Epithelial cell of esophagus (primary cell): ENCODE measurements around the gene ZSCAN12.

Source experiments
- DNase-seq: peaks from one replicate; pipeline ENCODE4 v3.0.0; 2010; ENCODE audit warnings: low read depth
- H3K4me3 ChIP-seq: 2 replicates; pipeline ENCODE4 v1.5.1; 2011; ENCODE audit warnings: mild to moderate bottlenecking, low read length, control low read depth
- TF ChIP-seq, protein P1 (sequence below): IDR thresholded peaks from 2 replicates; pipeline ENCODE4 v1.5.1; 2011; ENCODE audit warnings: low read depth, mild to moderate bottlenecking, low read length, control low read depth, inconsistent platforms; ENCODE audit not compliant: insufficient read depth; ENCODE audit errors: missing control alignments

The ZSCAN12 gene

GRCh38 chr6:28393912-28394662, 5.5 kb downstream of the ZSCAN12 start:
- no peak overlapping the region for H3K4me3 ChIP-seq
- DNase-seq = peak; percentile 14
- TF ChIP-seq, protein P1, sequence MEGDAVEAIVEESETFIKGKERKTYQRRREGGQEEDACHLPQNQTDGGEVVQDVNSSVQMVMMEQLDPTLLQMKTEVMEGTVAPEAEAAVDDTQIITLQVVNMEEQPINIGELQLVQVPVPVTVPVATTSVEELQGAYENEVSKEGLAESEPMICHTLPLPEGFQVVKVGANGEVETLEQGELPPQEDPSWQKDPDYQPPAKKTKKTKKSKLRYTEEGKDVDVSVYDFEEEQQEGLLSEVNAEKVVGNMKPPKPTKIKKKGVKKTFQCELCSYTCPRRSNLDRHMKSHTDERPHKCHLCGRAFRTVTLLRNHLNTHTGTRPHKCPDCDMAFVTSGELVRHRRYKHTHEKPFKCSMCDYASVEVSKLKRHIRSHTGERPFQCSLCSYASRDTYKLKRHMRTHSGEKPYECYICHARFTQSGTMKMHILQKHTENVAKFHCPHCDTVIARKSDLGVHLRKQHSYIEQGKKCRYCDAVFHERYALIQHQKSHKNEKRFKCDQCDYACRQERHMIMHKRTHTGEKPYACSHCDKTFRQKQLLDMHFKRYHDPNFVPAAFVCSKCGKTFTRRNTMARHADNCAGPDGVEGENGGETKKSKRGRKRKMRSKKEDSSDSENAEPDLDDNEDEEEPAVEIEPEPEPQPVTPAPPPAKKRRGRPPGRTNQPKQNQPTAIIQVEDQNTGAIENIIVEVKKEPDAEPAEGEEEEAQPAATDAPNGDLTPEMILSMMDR = no peak

DNA sequence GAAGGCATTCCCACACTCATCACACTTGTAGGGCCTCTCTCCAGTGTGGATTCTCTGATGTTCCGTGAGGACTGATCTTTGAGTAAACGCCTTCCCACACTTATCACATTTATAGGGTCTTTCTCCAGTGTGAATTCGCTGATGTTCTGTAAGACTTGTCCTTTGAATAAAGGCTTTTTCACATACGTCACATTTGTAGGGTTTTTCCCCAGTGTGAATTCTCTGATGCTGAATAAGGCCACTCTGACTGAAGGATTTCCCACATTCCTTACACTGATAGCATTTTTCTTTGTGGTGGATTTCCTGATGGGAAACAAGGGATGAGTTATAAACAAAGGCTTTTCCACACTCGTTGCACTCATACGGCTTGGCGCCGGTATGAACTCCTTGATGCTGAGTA, 8.9 kb downstream of the ZSCAN12 start:
- DNase-seq = no peak
- no peak overlapping the region for H3K4me3 ChIP-seq
- TF ChIP-seq, protein P1 = no peak

- H3K4me3 ChIP-seq = no peak overlapping the region
- TF ChIP-seq, protein P1 = no peak
- no peak for DNase-seq
Measured at GRCh38 chr6:28384143-28384533, 15.4 kb downstream of the ZSCAN12 start.

DNA sequence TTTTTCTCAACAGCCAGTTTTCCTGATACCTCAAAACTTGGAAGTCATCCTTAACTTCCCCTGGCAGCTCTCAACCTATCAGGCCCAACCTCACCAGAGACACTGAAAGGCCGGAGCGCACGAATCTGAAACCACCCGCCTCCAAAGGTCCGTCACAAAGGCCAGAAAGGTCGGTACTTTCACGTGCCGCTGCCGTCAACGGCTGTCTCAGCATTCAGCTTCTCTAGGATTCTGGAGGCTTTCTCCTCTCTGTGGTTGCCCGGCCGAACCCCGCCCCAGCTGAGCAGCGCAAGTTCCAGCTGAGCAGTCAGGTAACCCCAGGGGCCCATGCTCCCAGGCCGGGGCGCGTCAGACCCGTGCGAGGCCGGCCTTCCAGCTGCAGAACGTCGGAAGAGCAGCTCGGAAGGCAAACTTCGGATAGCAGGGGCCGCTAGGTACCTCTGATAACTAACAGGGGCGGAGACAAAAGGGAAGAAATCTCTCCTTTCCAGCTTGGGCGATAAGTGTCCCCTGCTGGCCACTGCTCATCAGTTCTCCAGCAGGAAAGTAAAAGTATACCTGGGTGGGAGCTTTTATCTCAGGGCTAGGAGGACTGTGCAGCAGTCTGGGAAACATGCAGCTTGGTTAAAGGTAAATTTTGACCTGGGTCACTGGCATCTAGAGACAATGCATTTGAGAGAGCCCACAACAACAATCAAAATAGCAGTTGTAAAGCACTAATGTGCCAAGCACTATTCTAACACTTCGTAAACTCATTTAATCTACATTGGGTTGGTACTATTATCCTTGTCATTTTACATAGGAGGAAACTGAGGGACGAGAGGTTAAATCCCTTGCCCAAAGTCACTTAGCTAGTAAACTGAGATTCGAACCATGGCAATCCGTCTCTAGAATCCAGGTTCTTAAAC, 16.1 kb downstream of the ZSCAN12 start:
- peak overlapping the region; percentile 51 for H3K4me3 ChIP-seq
- TF ChIP-seq, protein P1 = peak; percentile 61
- DNase-seq = peak; percentile 83

DNA sequence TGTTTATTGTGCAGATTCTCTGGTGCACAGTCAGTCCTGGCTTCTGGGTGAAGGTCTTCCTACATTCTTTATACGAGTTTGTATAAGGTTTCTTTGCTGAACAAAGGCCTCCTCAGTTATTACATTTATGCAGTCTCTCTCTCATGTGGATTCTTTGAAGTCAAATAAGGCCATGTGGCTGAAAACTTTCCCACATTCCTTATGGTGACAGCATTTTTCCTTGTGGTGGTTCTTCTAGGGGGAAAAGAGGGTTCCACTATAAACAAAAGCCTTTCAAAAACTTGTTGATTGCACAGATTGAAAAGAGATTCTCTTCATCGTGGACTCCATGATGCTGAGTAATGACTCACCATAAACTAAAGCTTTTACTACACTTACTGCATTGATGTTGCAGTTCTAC, 19.2 kb downstream of the ZSCAN12 start:
- DNase-seq = no peak
- no peak overlapping the region for H3K4me3 ChIP-seq
- TF ChIP-seq, protein P1 = no peak

- TF ChIP-seq, protein P1 = no peak
- H3K4me3 ChIP-seq = no peak overlapping the region
- DNase-seq = no peak
Measured at GRCh38 chr6:28378644-28379043, 20.9 kb downstream of the ZSCAN12 start.
